ENCODE results near the gene ZNF343.
"Not testable (repeated sequence)": the region's sequence is repeated elsewhere in the genome, so short reads cannot be mapped to it uniquely, and the experiment has no call there.

The ZNF343 gene

GRCh38 chr20:2521369-2522305 is 12.9 kb upstream of the ZNF343 start:
- DNase-seq (ENCODE audit: low spot score): peak; percentile 46

DNA sequence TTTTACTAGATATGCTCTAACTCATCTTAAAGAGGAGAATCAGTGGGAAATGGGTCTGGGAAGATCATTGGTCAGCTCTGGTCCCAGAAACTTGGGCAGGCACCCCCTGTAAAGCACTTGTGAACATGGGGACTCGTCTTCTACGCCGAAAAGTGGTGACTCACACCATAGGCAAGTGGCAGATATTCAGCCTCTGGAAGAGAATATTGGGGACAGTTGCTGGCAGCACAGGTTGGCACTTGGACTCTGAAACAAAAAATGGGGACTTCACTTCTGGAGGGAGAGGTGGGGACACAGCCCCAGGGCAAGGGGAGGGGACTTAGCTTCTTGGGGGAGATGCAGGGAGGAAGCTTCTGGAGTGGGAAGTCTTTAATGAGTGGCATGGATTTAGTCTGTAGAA is 11.9 kb upstream of the ZNF343 start:
- no peak for DNase-seq (ENCODE audit: low spot score)

DNA sequence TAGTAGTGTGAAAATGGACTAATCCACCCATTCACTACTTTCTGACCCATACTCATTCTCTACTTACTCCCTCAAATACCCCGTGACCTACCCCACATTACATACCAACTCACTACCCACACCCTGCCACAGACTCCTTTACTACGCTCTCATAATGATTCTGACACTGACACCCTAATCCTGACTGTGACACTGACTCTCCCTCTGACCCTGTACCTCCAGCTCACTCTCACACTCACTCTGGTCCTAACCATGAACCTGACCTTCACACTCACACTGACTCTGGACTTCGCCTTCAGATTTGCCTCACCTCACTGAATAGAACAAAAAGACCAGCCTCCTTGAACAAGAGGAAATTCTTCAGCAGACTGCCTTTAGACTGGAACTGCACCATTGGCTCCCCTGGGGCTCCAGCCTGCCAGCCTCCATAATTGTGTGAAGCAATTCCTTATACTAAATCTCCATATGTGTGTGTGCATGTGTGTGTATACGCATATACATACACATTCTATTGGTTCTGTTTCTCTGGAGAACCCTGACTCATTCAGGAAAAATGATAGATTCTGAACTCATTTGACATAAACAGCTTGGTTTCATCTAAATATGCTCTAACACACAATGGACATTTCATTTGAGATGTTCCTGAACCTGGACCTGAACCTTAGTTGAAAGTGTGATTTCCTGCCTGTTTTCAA is 10.5 kb upstream of the ZNF343 start:
- DNase-seq (ENCODE audit: low spot score): no peak

GRCh38 chr20:2518558-2518957 is 9.8 kb upstream of the ZNF343 start:
- no peak for DNase-seq (ENCODE audit: low spot score)

- no peak for DNase-seq (ENCODE audit: low spot score)
Observed at GRCh38 chr20:2518096-2518495, 9.4 kb upstream of the ZNF343 start.

GRCh38 chr20:2516399-2516798 is 7.7 kb upstream of the ZNF343 start:
- DNase-seq (ENCODE audit: low spot score): no peak

- DNase-seq (ENCODE audit: low spot score): no peak
Observed at GRCh38 chr20:2515203-2515602, 6.5 kb upstream of the ZNF343 start.

DNA sequence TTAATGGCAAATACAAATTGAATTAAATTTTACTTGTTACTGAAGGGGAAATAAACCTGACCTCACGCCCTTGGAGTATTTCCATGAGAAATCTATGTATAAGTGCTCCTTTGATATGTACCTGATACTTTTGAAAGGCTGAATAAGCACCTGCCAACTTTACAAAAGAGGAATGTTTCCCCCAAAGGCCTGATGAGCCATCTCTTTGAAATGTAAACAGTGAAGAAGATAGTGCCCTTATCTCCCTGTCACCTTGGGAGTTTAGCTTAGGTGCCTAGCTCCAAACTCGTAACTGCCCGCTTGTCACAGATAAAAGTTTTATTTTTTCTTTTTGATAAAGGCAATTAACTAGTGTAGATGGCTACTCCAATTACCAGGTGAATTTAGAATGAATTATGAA is 1.1 kb upstream of the ZNF343 start:
- DNase-seq (ENCODE audit: low spot score): no peak

DNA sequence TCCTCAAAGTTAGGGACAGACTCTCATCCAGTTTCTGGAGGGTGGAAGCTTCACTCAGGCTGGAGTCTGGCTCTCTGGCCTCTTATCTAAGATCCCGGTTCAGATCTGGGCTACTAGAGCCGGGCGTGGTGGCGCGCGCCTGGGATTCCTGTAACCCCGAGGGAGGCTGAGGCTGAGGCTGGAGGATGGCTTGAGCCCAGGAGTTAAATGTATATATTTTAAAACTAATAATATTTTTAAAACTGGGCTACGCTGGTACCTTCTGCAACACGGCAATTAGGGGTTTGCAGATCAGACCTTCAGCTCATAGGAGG is 710 bp upstream of the ZNF343 start:
- no peak for DNase-seq (ENCODE audit: low spot score)

GRCh38 chr20:2507875-2508630 is 662 bp downstream of the ZNF343 start:
- DNase-seq (ENCODE audit: low spot score): peak; percentile 26

- DNase-seq (ENCODE audit: low spot score): no peak
Observed at GRCh38 chr20:2507464-2507863, 1.3 kb downstream of the ZNF343 start.

GRCh38 chr20:2506426-2506825 is 2.3 kb downstream of the ZNF343 start:
- DNase-seq (ENCODE audit: low spot score): not testable (repeated sequence)

DNA sequence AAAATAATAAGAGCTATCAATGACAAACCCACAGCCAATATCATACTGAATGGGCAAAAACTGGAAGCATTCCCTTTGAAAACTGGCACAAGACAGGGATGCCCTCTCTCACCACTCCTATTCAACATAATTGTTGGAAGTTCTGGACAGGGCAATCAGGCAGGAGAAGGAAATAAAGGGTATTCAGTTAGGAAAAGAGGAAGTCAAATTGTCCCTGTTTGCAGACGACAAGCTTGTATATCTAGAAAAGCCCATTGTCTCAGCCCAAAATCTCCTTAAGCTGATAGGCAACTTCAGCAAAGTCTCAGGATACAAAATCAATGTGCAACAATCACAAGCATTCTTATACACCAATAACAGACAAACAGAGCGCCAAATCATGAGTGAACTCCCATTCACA is 3.9 kb downstream of the ZNF343 start:
- not testable (repeated sequence) for DNase-seq (ENCODE audit: low spot score)

- not testable (repeated sequence) for DNase-seq (ENCODE audit: low spot score)
Observed at GRCh38 chr20:2502808-2503384, 5.8 kb downstream of the ZNF343 start.

DNA sequence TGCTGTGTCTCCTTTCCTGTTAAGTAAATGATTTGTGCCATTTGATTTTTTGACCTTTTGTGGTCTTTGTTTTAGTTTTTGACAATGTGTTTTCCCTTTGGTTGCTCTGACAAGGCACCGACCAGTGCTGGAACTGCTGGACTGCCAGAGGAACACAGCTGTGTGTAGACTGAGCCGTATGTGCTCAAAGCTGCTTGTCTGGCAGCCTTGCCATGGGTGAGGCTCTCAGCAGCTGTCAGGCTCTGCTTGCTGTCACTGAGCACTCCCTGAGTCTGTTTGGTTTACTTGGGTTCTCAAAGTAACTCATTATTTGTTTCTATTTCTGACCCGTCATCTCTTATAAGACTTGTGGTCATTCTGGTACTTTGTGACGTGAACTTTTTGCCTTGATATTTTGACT is 23.1 kb downstream of the ZNF343 start:
- no peak for DNase-seq (ENCODE audit: low spot score)

DNA sequence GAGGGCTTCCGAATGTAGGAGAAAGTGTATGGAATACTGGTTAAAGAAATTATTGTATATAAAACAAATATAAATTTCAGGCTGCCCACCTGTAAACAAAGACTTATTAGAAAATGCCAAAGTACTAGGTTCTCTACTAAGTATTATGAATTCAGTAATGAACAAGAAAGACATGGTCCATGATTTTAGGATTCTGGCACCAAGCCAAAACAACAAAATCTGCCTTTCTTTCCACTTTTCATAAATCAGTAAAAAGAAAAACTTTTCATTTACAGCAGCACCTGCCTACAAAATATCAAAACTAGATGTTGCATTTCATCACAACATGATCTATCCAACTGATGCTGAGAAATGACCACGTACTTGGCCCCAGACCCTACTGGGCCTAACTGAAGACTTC is 23.6 kb downstream of the ZNF343 start:
- no peak for DNase-seq (ENCODE audit: low spot score)

DNA sequence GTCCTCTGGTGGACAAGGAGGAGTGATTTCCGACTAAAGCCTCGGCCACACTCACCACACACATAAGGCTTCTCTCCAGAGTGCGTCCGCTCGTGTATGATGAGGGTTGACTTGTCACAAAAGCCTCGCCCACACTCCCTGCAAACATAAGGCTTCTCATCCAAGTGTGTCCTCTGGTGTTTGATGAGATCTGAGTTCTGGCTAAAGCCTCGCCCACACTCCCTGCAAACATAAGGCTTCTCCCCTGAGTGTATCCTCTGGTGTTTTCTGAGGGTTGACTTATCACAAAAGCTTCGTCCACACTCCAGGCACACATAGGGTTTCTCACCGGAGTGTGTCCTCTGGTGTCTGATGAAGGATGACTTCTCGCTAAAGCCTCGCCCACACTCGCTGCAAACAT is 25.2 kb downstream of the ZNF343 start:
- no peak for DNase-seq (ENCODE audit: low spot score)

GRCh38 chr20:2480381-2480780 is 28.3 kb downstream of the ZNF343 start:
- DNase-seq (ENCODE audit: low spot score): no peak

DNA sequence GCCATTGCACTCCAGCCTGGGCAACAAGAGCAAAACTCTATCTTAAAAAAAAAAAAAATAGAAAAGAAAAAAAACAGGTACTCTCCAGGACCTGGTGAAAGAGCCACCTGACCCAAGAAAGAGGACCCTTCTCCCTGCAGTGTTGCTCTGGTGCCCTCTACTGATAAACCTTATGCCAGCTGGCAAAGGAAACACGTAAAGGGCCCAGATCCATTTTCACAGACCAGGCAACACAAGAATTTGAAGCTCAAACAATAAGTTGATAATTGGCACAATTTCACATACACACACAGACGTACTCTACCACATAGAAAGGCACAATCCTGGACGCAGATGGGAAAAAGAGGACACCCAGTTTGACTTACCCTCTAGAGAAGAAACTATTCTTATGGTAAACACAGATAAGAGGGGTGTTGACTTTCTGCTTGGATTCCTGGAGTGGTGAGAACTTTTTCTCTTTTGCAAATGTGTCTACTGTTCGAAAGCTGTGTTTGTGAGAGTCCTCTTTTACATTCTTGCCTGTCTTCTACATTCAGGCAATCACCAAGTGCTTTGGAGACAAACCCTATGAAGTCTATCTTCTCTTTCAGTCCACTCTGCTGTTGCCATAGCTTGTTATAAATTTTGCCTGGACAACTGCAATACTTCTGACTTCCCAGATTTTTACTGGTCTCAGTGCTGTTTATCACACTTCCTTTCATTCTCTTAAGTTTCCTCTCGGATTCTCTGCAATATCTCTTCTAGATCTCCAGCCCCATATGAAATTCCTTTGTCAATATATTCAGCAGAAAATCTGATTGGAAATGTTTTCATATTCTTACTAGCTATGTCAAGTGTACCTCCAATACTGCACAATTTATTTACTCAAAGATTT is 31.7 kb downstream of the ZNF343 start:
- no peak for DNase-seq (ENCODE audit: low spot score)

GRCh38 chr20:2475850-2476741 is 32.6 kb downstream of the ZNF343 start:
- no peak for DNase-seq (ENCODE audit: low spot score)
